GM19240 (cell line): ENCODE data around the gene ILDR2.
A peak's percentile ranks its signal among the peaks of the same experiment; 100 is the strongest.

Source experiments
- DNase-seq: peaks from one replicate; pipeline ENCODE4 v3.0.0; 2011; ENCODE audit warnings: low spot score; ENCODE audit not compliant: insufficient read length

ILDR2 gene

DNA sequence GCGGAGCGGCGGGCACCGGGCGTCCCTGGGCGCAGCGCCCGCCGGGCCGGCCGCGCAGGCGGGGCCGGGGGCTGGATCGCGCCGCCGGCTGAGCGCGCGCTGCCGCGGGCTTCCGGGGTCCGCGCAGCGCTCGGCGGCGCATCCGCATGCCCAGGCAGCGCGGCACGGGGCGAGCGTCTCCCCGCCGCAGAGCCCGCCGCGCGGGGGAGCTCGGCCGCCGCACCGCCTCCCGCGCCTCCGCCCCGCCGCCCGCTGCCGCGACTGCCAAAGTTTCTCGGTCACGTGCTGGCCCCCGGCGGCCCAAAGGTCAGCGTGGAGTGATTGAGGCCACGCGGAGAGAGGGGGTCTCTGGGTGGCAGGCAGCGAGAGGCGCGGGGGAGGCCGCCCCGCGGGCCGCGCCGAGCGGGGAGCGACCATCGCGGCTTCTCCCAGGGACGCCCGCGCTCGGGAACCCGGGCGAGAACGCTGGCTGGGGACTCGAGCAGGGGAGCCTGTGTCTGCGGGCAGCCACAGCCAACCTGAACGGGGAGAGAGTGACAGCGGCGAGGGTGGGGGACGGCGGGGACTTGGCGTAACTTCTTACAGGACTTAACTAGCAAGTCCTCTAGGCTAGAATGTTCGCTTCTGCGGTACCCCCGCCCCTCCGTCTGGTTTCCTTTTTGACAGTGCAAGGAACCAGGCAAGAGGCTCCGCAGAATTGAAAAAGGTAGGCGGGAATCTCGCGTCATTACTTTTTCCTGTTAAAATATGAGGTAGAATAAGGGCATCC is at the start of gene ILDR2:
Gene ILDR2 (minus strand): TSS at position 180 of the 769 bp plus-strand sequence. CDS start 272 bp downstream, outside the sequence.
- DNase-seq: peak; percentile 32

DNA sequence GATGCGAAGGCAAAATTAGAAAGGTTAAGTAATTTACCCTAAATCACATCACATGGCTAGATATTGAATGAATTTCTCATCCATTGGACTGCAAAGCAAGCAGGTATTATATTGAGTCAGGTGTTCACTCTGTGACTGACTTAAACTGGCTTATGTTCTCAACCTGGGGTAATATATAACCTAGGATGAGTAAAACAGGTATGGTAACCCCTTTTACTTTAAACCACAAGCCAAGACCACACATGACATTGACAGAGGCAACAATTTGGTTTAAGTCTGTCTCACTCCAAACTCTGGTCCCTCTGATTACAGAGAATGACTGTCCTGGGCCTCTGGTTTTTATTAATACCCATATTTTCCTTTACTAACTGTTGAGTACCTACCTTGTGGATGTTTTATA is 47.0 kb upstream of the ILDR2 start:
- DNase-seq: no peak

DNA sequence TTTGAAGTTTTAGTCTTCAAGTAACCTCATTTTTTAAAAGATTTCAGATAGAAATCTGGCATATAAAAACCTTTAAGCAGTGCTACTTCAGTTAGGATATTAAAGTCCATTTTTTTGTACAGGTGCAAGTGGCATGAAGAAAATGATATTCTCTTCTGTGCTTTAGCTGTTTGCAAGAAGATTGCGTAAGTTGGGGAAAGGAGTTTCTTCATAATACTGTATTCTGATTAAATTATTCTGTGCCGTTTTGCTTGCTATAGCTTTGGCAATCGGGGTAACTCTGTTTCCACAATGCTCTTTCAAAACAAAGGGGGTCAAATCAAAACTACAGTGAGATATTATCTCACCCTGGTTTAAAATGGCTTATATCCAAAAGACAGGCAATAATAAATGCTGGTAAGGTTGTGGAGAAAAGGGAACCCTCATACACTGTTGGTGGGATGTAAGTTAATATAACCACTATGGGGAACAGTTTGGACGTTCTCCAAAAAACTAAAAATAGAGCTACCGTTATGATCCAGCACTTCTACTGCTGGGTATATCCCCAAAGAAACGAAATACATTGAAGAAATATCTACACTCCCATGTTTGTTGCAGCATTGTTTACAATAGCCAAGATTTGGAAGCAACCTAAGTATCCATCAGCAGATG is 40.9 kb upstream of the ILDR2 start:
- no peak for DNase-seq

DNA sequence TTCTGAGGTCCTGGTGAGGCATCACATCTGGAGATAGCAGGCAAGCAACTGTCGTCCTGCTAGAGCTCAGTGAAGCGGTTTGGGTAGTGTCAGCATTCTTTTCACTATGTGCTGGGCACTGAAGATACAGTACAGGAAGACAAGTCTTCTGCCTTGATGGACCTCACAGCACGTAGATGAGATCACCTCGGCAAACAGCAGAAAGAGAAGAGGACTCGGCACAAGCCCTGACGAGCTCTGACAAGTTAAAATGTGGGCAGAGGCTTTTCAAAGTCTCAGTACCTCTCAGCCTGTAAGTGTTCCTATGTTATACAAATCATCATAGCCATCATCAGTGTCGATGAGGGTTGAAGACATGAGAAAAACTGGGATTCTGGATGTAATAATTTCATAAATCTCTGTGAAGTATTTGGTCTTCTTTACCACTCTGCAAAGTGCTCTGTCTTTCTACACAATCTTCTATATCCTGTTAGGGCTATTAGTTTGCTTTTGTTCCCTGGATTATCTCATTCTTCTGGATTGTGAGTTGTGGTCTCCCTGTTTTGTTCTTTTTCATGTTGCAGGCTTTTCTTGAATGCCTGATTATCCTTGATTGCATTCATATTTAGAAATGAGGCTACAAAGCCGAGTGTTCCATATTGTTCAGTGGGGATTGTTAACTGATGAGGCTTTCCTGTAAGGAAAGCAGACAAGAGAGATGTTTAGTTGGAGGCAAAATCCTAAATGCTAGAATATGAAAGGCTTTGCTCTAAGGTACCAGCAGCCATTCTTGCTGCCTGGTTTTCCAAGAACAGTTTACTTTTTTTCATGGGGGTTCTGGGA is 38.0 kb upstream of the ILDR2 start:
- no peak for DNase-seq

GRCh38 chr1:167012570-167012969 is 37.2 kb upstream of the ILDR2 start:
- no peak for DNase-seq

DNA sequence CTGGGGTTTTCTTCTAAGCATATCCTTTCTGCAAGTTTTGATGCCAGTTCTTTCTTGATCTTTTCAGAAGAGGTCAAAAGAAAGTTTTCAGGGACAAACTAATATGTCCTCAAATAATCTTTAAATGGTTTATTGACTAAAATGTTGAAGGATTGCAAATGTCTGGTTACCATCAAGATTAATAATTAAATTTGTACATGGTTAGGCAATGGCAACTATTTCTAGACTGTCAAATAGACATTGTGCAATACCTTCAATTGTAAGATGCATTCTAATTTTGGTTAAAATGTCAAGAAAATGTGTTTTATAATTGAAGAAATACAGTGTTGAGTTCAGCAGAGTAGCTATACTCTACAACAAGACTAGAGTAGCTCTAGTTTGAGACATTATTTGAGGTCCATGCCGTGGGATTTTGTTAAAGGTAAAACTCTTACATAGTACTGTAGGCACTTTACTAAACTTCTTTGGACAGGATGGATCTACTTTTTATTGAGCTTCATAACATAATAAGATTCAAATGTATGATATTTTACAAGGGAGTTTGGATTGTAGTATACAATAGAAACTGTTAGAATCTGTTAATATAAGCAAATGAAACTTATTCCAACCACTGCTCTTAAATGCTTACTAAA is 36.3 kb upstream of the ILDR2 start:
- no peak for DNase-seq

DNA sequence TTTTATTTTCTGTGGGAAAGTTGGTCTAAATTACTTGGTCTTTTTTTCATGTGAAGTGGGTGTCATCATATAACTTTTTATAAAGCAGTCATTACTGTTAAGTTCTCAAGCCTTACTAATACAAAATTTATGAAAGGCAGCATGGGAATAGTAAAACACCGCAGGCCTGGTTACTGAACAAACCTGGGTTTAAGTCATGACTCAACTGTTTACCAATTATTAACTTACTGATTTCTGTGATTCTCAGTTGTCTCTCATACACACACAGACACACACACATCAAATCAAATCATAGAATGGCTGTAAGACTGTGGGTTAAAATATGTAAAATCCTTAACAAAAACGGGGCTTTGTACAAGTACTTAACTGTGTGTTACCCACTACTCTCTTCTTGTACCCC is 28.4 kb upstream of the ILDR2 start:
- no peak for DNase-seq

GRCh38 chr1:167002354-167002753 is 27.0 kb upstream of the ILDR2 start:
- DNase-seq: no peak

GRCh38 chr1:167000546-167000945 is 25.2 kb upstream of the ILDR2 start:
- no peak for DNase-seq

- DNase-seq: no peak
These were observed 24.2 kb upstream of the ILDR2 start for GRCh38 chr1:166999500-167000055.

DNA sequence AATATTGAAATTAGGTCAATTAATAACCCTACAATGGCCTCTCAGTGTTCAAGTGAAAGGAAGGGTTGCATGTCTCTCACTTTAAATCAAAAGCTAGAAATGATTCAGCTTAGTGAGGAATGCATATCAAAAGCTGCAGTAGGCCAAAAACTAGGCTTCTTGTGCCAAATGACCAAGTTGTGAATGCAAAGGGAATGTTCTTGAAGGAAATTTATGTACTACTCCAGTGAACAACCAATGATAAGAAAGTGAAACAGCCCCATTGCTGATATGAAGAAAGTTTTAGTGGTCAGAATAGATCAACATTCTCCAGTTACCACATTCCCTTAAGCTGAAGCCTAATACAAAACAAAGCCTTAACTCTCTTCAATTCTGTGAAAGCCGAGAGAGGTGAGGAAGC is 23.7 kb upstream of the ILDR2 start:
- no peak for DNase-seq

GRCh38 chr1:166988974-166989515 is 13.7 kb upstream of the ILDR2 start, which contains the start of gene MAEL:
MAEL (plus strand) TSS chr1:166989280; CDS start chr1:166989353, 73 bp downstream.
- no peak for DNase-seq

GRCh38 chr1:166981589-166981988 is 6.2 kb upstream of the ILDR2 start:
- DNase-seq: no peak

- DNase-seq: no peak
These were observed 5.5 kb upstream of the ILDR2 start for GRCh38 chr1:166980818-166981217.

DNA sequence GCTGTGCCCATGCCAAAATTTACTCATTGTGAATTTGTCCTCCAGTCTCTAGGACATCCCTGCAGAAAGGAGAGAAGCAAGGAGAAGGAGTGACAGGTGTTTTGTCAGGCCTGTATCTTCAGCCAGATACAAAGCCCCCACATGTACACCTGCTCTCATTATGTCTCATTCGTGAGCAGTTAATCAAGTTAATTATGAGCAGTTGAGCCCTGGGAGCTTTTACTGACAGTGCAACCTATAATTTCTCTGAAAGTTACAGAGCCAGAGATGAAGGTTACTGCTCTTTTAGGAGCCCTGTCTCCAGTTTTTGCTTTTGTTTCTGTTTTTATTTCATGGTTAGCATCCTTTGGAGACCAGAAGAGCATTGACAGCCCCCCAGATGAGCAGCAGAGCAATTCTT is 5.0 kb upstream of the ILDR2 start:
- DNase-seq: no peak

DNA sequence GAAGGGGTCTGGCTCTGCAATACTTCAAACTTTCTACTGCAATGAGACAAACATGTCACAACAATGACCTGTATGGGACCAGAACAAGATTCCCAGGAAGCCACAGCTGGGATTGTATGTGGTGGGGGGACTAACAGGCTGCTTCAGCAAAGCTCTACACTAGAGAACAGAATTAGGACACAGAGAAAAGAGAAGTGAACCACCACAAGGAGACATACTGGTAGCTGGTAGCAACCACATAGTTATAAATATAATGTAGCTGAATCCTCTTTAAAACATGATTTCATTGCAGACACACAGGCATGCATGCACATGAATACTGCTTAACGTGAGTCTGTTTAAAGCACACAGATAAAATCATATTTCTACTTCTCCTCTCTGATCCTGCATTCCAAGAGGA is 3.5 kb upstream of the ILDR2 start:
- no peak for DNase-seq

DNA sequence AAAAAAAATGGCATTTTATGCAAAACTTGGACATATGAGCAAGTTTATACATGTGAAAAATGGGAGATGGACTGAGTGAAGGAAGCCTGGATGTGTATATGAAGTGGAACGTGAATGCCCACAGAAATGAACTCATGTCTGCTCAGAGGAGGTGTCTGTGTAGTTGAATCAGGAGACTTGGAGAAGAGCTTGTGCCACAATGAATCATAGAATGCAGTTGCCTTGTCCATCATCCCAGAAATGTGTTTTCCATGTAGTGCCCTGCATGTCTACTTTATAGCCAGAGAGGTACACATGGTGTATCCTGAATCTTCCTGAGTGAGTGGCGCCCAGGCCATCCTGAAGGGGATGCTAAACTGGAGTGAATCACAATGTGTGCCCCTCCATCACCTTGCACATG is 2.6 kb upstream of the ILDR2 start:
- DNase-seq: no peak

DNA sequence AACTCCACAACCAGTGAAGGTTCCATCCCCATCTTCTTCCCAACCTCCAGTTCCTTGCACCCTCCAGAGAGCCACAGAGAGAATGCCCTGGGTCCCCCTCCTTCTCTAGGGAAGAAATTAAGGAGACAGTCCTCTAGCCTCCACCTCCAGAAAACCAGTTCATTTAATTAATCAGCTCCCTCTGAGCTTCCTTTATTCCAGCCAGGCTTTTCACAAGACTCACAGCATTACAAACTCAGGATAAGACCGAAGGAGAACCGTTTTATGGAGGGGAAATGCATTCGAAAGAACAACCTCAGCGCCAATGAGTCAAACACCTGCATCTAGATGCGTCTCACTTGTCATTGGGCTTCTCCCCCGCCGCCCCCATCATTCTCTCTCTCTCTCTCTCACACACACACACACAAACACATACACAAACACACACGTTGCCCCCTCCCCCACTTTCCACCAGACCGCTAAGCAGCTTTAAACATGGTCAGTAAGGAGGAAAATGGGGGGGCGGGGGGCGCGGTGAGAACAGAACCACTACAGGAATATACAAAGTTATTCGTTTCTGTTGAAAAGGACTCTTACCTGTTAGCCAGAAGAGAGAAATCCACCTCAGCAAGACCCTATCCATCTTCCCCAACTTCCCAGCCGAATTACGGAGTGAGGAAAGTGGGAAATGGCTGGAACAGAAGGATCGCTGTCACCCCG is 544 bp downstream of the ILDR2 start:
- no peak for DNase-seq

DNA sequence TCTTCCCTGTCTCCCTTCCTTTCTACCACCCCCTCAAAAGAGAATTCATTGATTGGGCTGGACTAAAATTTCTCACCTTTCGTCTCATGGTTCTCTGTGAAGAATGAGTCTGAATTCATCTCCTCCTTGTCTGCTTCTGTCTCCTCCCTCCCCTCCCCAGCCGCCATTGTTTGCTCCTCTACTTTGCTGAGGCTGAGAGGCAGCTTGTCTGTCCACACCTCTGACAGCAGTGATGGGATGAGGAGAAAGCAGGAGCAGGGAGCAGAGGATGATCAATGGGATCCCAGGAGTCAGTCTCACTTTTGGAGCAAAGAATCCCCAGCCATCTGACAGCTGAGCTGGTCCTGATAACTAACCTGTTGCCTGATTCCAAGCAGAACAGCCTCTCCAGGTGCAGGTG is 2.5 kb downstream of the ILDR2 start:
- no peak for DNase-seq

DNA sequence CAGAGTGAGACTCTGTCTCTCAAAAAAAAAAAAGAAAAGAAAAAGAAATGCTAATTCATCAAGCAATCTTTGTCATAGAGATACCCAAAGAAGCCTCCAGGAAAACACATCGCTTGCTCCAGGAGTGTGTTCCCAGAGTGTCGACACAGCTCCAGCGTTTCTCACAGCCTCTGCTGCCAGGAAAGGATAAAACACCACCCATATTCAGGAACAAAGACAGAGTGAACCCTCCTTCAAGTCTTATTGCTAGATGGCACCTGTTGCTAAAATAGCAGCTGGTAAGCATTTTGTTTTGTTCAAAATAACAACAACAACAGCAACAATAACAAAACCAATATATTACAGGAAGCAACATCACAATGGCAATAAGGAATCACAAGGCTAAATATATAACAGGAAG is 3.1 kb downstream of the ILDR2 start:
- no peak for DNase-seq
